HepG2 (cell line): Measurements from ENCODE around the gene PHKG2. TPM values are rescaled to one million over a fixed set of nuclear protein-coding genes. Genes with fewer than 3 reads are reported as not detected.
A peak's percentile ranks its signal among the peaks of the same experiment; 100 is the strongest.

Experiments used
- AKNA ChIP-seq: sonication (generic); formaldehyde crosslinking; IDR thresholded peaks from 2 replicates; pipeline ENCODE4 v1.4.0; 2020; ENCODE audit warnings: missing genetic modification reagents, borderline replicate concordance
- ARID5B ChIP-seq: IDR thresholded peaks from 2 replicates; pipeline ENCODE4 v1.4.0; 2020; ENCODE audit warnings: mild to moderate bottlenecking, missing genetic modification reagents
- BCLAF1 ChIP-seq: fragments of 450-650 bp; IDR thresholded peaks from 2 replicates; pipeline ENCODE4 v1.6.1; 2017; ENCODE audit warnings: mild to moderate bottlenecking
- CREM ChIP-seq, 2 experiments: sonication (generic) in 1 of 2; formaldehyde crosslinking in 1 of 2; IDR thresholded peaks; 2 replicates each; pipeline versions ENCODE4 v1.4.0 to v1.6.1; 2016 to 2020; ENCODE audit warnings: antibody characterized with exemption in 1 of 2, mild to moderate bottlenecking in 1 of 2, missing genetic modification reagents in 1 of 2
- DNMT3B ChIP-seq: conservative IDR thresholded peaks from 2 replicates; pipeline ENCODE4 v1.6.1; 2016; ENCODE audit warnings: missing biosample characterization, control low read depth
- FOXK2 ChIP-seq: fragments of 450-650 bp; IDR thresholded peaks from 2 replicates; pipeline ENCODE4 v1.6.1; 2016
- LCORL ChIP-seq, 2 experiments: fragments of 450-650 bp in 1 of 2; sonication (generic) in 1 of 2; formaldehyde crosslinking in 1 of 2; IDR thresholded peaks; 2 replicates each; pipeline versions ENCODE4 v1.5.0 to v1.6.1; 2017 to 2020; ENCODE audit warnings: antibody characterized with exemption in 1 of 2, missing genetic modification reagents in 1 of 2
- RBAK ChIP-seq: sonication (generic); formaldehyde crosslinking; IDR thresholded peaks from 2 replicates; pipeline ENCODE4 v1.5.1; 2020; ENCODE audit warnings: mild to moderate bottlenecking, missing genetic modification reagents
- SMAD3 ChIP-seq: sonication (generic); formaldehyde crosslinking; IDR thresholded peaks from 2 replicates; pipeline ENCODE4 v1.4.0; 2020; ENCODE audit warnings: missing genetic modification reagents
- ZNF430 ChIP-seq: sonication (generic); formaldehyde crosslinking; IDR thresholded peaks from 2 replicates; pipeline ENCODE4 v1.9.0; 2021; ENCODE audit warnings: mild to moderate bottlenecking, missing genetic modification reagents
- polyA plus RNA-seq, 8 experiments: library from polyadenylated mRNA; depleted of rRNA in 3 of 8; stranded (reverse) in 7 of 8; unstranded in 1 of 8; fragments of >200 nt; fragmentation: Illumina TruSeq in 4 of 8; extraction: Trizol in 4 of 8; gene quantifications; 2 replicates each; pipeline versions ENCODE4 v1.2.1 to v1.2.3, GENCODE V29; 2011 to 2016; ENCODE audit warnings: low read depth in 4 of 8, missing spikeins in 1 of 8, mixed read lengths in 1 of 8; ENCODE audit not compliant: insufficient read depth in 1 of 8
- total RNA-seq, 5 experiments: library from RNA; depleted of rRNA; stranded (reverse); fragments of >200 nt; fragmentation: Illumina TruSeq; extraction: Trizol; gene quantifications; 2 replicates each; pipeline ENCODE4 v1.2.3, GENCODE V29; 2016; ENCODE audit warnings: low read depth in 1 of 5

Gene PHKG2
- total and polyA plus RNA-seq, 2 of the 13 experiments (the other 11 are each of a cell fraction or from before 2014, with no cell fraction given): 37.4 to 42.1 TPM

- TF ChIP-seq ARID5B: peak; percentile 58
- TF ChIP-seq RBAK (CRISPR knock-in tag): no peak
- TF ChIP-seq AKNA (CRISPR knock-in tag): peak; percentile 62; the same call in 1 of the 2 replicates
- peak; percentile 93 for TF ChIP-seq CREM (IDR thresholded peaks at IDR 0.05)
- TF ChIP-seq CREM (CRISPR knock-in tag; IDR thresholded peaks at IDR 0.05): no peak
- TF ChIP-seq DNMT3B (CRISPR knock-in tag): no peak
- no peak for TF ChIP-seq LCORL (IDR thresholded peaks at IDR 0.05)
- TF ChIP-seq LCORL (CRISPR knock-in tag; IDR thresholded peaks at IDR 0.05): no peak; the same call in none of the 2 replicates
- TF ChIP-seq FOXK2: peak; percentile 62; the same call in 1 of the 2 replicates
- peak; percentile 67; the same call in 1 of the 2 replicates for TF ChIP-seq ZNF430 (CRISPR knock-in tag)
- TF ChIP-seq BCLAF1: no peak
- peak; percentile 87 for TF ChIP-seq SMAD3 (CRISPR knock-in tag)
These were observed 14.0 kb downstream of the PHKG2 start, which contains the start of the genes CFAP119 and RNF40 (continued) for GRCh38 chr16:30761928-30762902.
